ENCODE data around the gene SCAF8. TPM values are rescaled to one million over a fixed set of nuclear protein-coding genes. Genes with fewer than 3 reads are reported as not detected.
A peak's percentile ranks its signal among the peaks of the same experiment; 100 is the strongest.
"Not testable (repeated sequence)": the region's sequence is repeated elsewhere in the genome, so short reads cannot be mapped to it uniquely, and the experiment has no call there.

Gene SCAF8
- 10 to 100 TPM; 11.2 to 25.4 (median 14.0) TPM for polyA plus RNA-seq (ENCODE audit: low read depth in 6 of 6)

GRCh38 chr6:154733183-154733625 lies at the start of gene SCAF8:
Gene SCAF8, plus strand, starts transcription at chr6:154733416. Its CDS starts 485 bp downstream, at chr6:154733901.
- Mint-ChIP-seq H3K9me3 (no peaks in the 10 kb centered on the region), H3K4me1 (peaks cover 20 to 52% (median 41%) of the 10 kb centered on the region in 3 donors)
- peak; percentile 74 to 75 for ATAC-seq (ENCODE audit: low read depth in 2 of 2)

GRCh38 chr6:154683756-154684523 lies 49.3 kb upstream of the SCAF8 start:
- ATAC-seq (ENCODE audit: low read depth in 2 of 2) (peak; percentile 93 to 95), DNase-seq (peak; percentile 67)
- Mint-ChIP-seq H3K4me3 (peak overlapping the region in 5 of 8 donors; percentile 0 to 73 (median 44)), H3K27me3 (no peaks in the 10 kb centered on the region), H3K4me1 (peaks cover 15 to 28% (median 16%) of the 10 kb centered on the region in 3 donors), H3K9me3 (no peaks in the 10 kb centered on the region), H3K27ac (peak overlapping the region; percentile 42 to 91 (median 80)), H3K36me3 (no peaks in the 10 kb centered on the region)

More at GRCh38 chr6:154733183-154733625, at the start of gene SCAF8:
- Mint-ChIP-seq H3K27me3 (no peaks in the 10 kb centered on the region), H3K27ac (peak within 1 kb of the TSS; percentile 69 to 99 (median 97)), H3K36me3 (no peaks in the 10 kb centered on the region), H3K4me3 (peak within 1 kb of the TSS; percentile 81 to 98 (median 94))
- peak; percentile 90 for DNase-seq

- Mint-ChIP-seq H3K4me1 (peaks cover 15 to 28% (median 22%) of the 10 kb centered on the region in 3 donors), H3K27ac (peak overlapping the region in 2 of 6 donors; percentile 17 to 96), H3K4me3 (no peak overlapping the region), H3K27me3 (no peaks in the 10 kb centered on the region), H3K9me3 (no peaks in the 10 kb centered on the region), H3K36me3 (no peaks in the 10 kb centered on the region)
- no peak for ATAC-seq (ENCODE audit: low read depth in 2 of 2)
- DNase-seq = no peak
Observed at GRCh38 chr6:154686162-154686561, 47.1 kb upstream of the SCAF8 start.

- ATAC-seq (ENCODE audit: low read depth in 2 of 2) = no peak
- H3K36me3 Mint-ChIP-seq = no peaks in the 10 kb centered on the region
- H3K27me3 Mint-ChIP-seq = no peaks in the 10 kb centered on the region
- no peak for DNase-seq
- H3K4me3 Mint-ChIP-seq = no peak overlapping the region
- peaks cover 5 to 13% (median 10%) of the 10 kb centered on the region in 3 donors for H3K4me1 Mint-ChIP-seq
- no peaks in the 10 kb centered on the region for H3K9me3 Mint-ChIP-seq
- H3K27ac Mint-ChIP-seq = peak overlapping the region in 1 of 6 donors; percentile 54
Observed at GRCh38 chr6:154689493-154690255, 43.5 kb upstream of the SCAF8 start.

GRCh38 chr6:154690857-154691256 lies 42.4 kb upstream of the SCAF8 start:
- H3K27ac Mint-ChIP-seq = no peak overlapping the region
- ATAC-seq (ENCODE audit: low read depth in 2 of 2) (no peak), DNase-seq (no peak)
- H3K9me3 Mint-ChIP-seq = no peaks in the 10 kb centered on the region
- H3K4me1 Mint-ChIP-seq = peaks cover 4 to 10% (median 6%) of the 10 kb centered on the region in 3 donors
- no peak overlapping the region for H3K4me3 Mint-ChIP-seq
- no peaks in the 10 kb centered on the region for H3K27me3 Mint-ChIP-seq
- H3K36me3 Mint-ChIP-seq = no peaks in the 10 kb centered on the region

GRCh38 chr6:154696661-154697060 lies 36.6 kb upstream of the SCAF8 start:
- H3K9me3 Mint-ChIP-seq = no peaks in the 10 kb centered on the region
- peaks cover 0 to 6% (median 0%) of the 10 kb centered on the region in 3 donors for H3K27me3 Mint-ChIP-seq
- DNase-seq = no peak
- ATAC-seq (ENCODE audit: low read depth in 2 of 2) = no peak
- no peaks in the 10 kb centered on the region for H3K36me3 Mint-ChIP-seq
- H3K4me3 Mint-ChIP-seq = no peak overlapping the region
- no peaks in the 10 kb centered on the region for H3K4me1 Mint-ChIP-seq
- H3K27ac Mint-ChIP-seq = peak overlapping the region in 2 of 6 donors; percentile 33 to 44

- no peak overlapping the region for H3K27ac Mint-ChIP-seq
- DNase-seq (no peak), ATAC-seq (ENCODE audit: low read depth in 2 of 2) (no peak)
- H3K36me3 Mint-ChIP-seq = no peaks in the 10 kb centered on the region
- no peaks in the 10 kb centered on the region for H3K4me1 Mint-ChIP-seq
- H3K9me3 Mint-ChIP-seq = no peaks in the 10 kb centered on the region
- H3K4me3 Mint-ChIP-seq = no peak overlapping the region
- peaks cover 4 to 11% (median 8%) of the 10 kb centered on the region in 3 donors for H3K27me3 Mint-ChIP-seq
Observed at GRCh38 chr6:154703124-154703523, 30.1 kb upstream of the SCAF8 start.

GRCh38 chr6:154705471-154706113 lies 27.6 kb upstream of the SCAF8 start:
- Mint-ChIP-seq H3K9me3 (no peaks in the 10 kb centered on the region), H3K4me3 (no peak overlapping the region), H3K27ac (no peak overlapping the region), H3K27me3 (peaks cover 4 to 11% (median 8%) of the 10 kb centered on the region in 3 donors), H3K36me3 (no peaks in the 10 kb centered on the region), H3K4me1 (no peaks in the 10 kb centered on the region)
- DNase-seq (no peak), ATAC-seq (ENCODE audit: low read depth in 2 of 2) (no peak)

- no peak for ATAC-seq (ENCODE audit: low read depth in 2 of 2)
- Mint-ChIP-seq H3K27ac (no peak overlapping the region), H3K27me3 (peaks cover 4 to 8% (median 6%) of the 10 kb centered on the region in 3 donors), H3K36me3 (no peaks in the 10 kb centered on the region), H3K4me3 (no peak overlapping the region), H3K4me1 (no peaks in the 10 kb centered on the region), H3K9me3 (no peaks in the 10 kb centered on the region)
- DNase-seq = no peak
Observed at GRCh38 chr6:154706389-154706788, 26.8 kb upstream of the SCAF8 start.

GRCh38 chr6:154709621-154710020 lies 23.6 kb upstream of the SCAF8 start:
- Mint-ChIP-seq H3K27me3 (peaks cover 0 to 4% (median 0%) of the 10 kb centered on the region in 3 donors), H3K4me3 (no peak overlapping the region), H3K9me3 (no peaks in the 10 kb centered on the region), H3K36me3 (no peaks in the 10 kb centered on the region), H3K4me1 (peaks cover 5 to 8% (median 7%) of the 10 kb centered on the region in 3 donors), H3K27ac (peak overlapping the region in 1 of 6 donors; percentile 29)
- no peak for DNase-seq
- no peak for ATAC-seq (ENCODE audit: low read depth in 2 of 2)

GRCh38 chr6:154710689-154711088 lies 22.5 kb upstream of the SCAF8 start:
- no peak overlapping the region for H3K4me3 Mint-ChIP-seq
- ATAC-seq (ENCODE audit: low read depth in 2 of 2) (no peak), DNase-seq (no peak)
- H3K4me1 Mint-ChIP-seq = peaks cover 9 to 13% (median 13%) of the 10 kb centered on the region in 3 donors
- H3K36me3 Mint-ChIP-seq = no peaks in the 10 kb centered on the region
- H3K9me3 Mint-ChIP-seq = no peaks in the 10 kb centered on the region
- H3K27ac Mint-ChIP-seq = no peak overlapping the region
- peaks cover 0 to 4% (median 0%) of the 10 kb centered on the region in 3 donors for H3K27me3 Mint-ChIP-seq

- Mint-ChIP-seq H3K9me3 (peaks cover 0 to 18% (median 10%) of the 10 kb centered on the region in 7 donors), H3K27ac (peak overlapping the region in 3 of 6 donors; percentile 57 to 94 (median 84))
Observed at GRCh38 chr6:154715446-154715845, 17.8 kb upstream of the SCAF8 start.

GRCh38 chr6:154716350-154716749 lies 16.9 kb upstream of the SCAF8 start:
- not testable (repeated sequence) for ATAC-seq (ENCODE audit: low read depth in 2 of 2); H3K27me3 Mint-ChIP-seq; H3K4me3 Mint-ChIP-seq; DNase-seq; H3K27ac Mint-ChIP-seq
- Mint-ChIP-seq H3K4me1 (peaks cover 9 to 23% (median 14%) of the 10 kb centered on the region in 3 donors), H3K36me3 (peaks cover 5 to 11% of the 10 kb centered on the region in 2 donors), H3K9me3 (peaks cover 0 to 18% (median 12%) of the 10 kb centered on the region in 7 donors)

More at GRCh38 chr6:154715446-154715845, 17.8 kb upstream of the SCAF8 start:
- ATAC-seq (ENCODE audit: low read depth in 2 of 2) = peak; percentile 51 to 63
- peaks cover 5 to 11% of the 10 kb centered on the region in 2 donors for H3K36me3 Mint-ChIP-seq
- H3K4me1 Mint-ChIP-seq = peaks cover 9 to 23% (median 14%) of the 10 kb centered on the region in 3 donors
- peaks cover 0 to 4% (median 0%) of the 10 kb centered on the region in 3 donors for H3K27me3 Mint-ChIP-seq
- DNase-seq = peak; percentile 18
- H3K4me3 Mint-ChIP-seq = peak overlapping the region in 6 of 8 donors; percentile 15 to 89 (median 62)

Data from naive B cell (primary cell).